ENCODE results near the gene LSAMP. TPM values are rescaled to one million over a fixed set of nuclear protein-coding genes. Genes with fewer than 3 reads are reported as not detected.

LSAMP gene
- total RNA-seq, 1 experiment from 2014 or later, result 0.15 TPM

DNA sequence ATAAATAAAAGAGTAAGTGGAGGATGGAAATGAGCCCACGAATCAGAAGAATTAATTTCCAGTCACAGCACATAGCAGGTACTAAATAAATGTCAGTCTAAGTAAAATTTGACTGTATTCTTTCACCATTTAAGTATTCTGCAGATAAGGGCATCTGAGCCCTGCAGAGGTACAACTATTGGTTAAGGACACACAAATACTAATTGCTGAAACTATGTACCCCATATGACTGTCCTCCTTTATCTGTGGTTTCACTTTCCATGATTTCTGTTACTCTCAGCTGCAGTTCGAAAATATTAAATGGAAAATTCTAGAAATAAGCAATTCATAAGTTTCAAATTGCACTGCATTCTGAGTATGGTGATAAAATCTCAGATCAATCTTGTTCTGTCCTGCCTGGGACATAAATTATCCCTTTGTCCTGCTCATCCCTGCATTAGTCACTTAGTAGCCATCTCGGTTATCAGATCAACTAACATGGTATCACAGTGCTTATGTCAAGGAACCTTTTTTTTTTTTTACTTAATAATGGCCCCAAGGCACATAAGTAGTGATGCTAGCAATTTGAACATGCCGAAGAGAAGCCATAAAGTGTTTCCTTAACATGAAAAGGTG lies 95.1 kb downstream of the LSAMP start:
- Histone ChIP-seq H3K36me3 (ENCODE audit: low read depth, low read length) (no peaks in the 10 kb centered on the region), H3K9me3 (ENCODE audit: low read length) (no peaks in the 10 kb centered on the region), H3K9ac (ENCODE audit: low read length) (no peak overlapping the region), H3K79me2 (ENCODE audit: low read length) (no peaks in the 10 kb centered on the region), H3K4me3 (ENCODE audit: low read length) (no peak overlapping the region), H3F3A (ENCODE audit: low read length, unreplicated experiment) (no peaks in the 10 kb centered on the region), H2AFZ (ENCODE audit: low read length) (no peak overlapping the region), H3K9me2 (replicated peaks; ENCODE audit: low read length) (no peaks in the 10 kb centered on the region), H3K4me2 (ENCODE audit: low read length) (no peak overlapping the region), H3K27ac (ENCODE audit: low read length) (no peak overlapping the region), H3K4me1 (ENCODE audit: insufficient read depth, low read length) (no peaks in the 10 kb centered on the region), H4K20me1 (ENCODE audit: low read length) (no peaks in the 10 kb centered on the region), H3K27me3 (ENCODE audit: low read length) (no peaks in the 10 kb centered on the region)
- DNase-seq (no peak), ATAC-seq (no peak)
- ChIA-PET CTCF (no interaction called here), POLR2A (ENCODE audit: unreplicated experiment) (no interaction called here)
- intact Hi-C loops (cut with micrococcal nuclease), result no loop called here
- TF ChIP-seq EZH2phosphoT487 (IDR thresholded peaks at IDR 0.05; ENCODE audit: borderline replicate concordance, low read length) (no peak), CTCF (conservative IDR thresholded peaks at IDR 0.05; ENCODE audit: low read depth, low read length) (no peak), EZH2 (IDR thresholded peaks at IDR 0.05; ENCODE audit: low read length, unreplicated experiment) (no peak)
- BruUV-seq (replicated peaks), result no TSS peak

GRCh38 chr3:116348216-116348615 lies 97.1 kb downstream of the LSAMP start:
- CTCF ChIA-PET, result interaction anchor here (0.6 kb wide), 1 partner anchor 364 kb away, joined by 4 read pairs; no protein-coding TSS in a partner anchor

More at GRCh38 chr3:116348216-116348615, 97.1 kb downstream of the LSAMP start:
- no peaks in the 10 kb centered on the region for H3K9me2 ChIP-seq (replicated peaks; ENCODE audit: low read length)
- H2AFZ ChIP-seq (ENCODE audit: low read length), result no peak overlapping the region
- no peak for ATAC-seq
- no peaks in the 10 kb centered on the region for H3K36me3 ChIP-seq (ENCODE audit: low read depth, low read length)
- no peak overlapping the region for H3K4me2 ChIP-seq (ENCODE audit: low read length)
- no peaks in the 10 kb centered on the region for H3K4me1 ChIP-seq (ENCODE audit: insufficient read depth, low read length)
- intact Hi-C loops (cut with micrococcal nuclease), result no loop called here
- POLR2A ChIA-PET (ENCODE audit: unreplicated experiment), result no interaction called here
- no peaks in the 10 kb centered on the region for H3K79me2 ChIP-seq (ENCODE audit: low read length)
- TF ChIP-seq EZH2 (IDR thresholded peaks at IDR 0.05; ENCODE audit: low read length, unreplicated experiment) (no peak), EZH2phosphoT487 (IDR thresholded peaks at IDR 0.05; ENCODE audit: borderline replicate concordance, low read length) (no peak), CTCF (conservative IDR thresholded peaks at IDR 0.05; ENCODE audit: low read depth, low read length) (no peak)
- DNase-seq, result no peak
- no peak overlapping the region for H3K27ac ChIP-seq (ENCODE audit: low read length)
- H3K9ac ChIP-seq (ENCODE audit: low read length), result no peak overlapping the region
- H3F3A ChIP-seq (ENCODE audit: low read length, unreplicated experiment), result no peaks in the 10 kb centered on the region
- H3K4me3 ChIP-seq (ENCODE audit: low read length), result no peak overlapping the region
- no TSS peak for BruUV-seq (replicated peaks)
- H3K27me3 ChIP-seq (ENCODE audit: low read length), result no peaks in the 10 kb centered on the region
- H4K20me1 ChIP-seq (ENCODE audit: low read length), result no peaks in the 10 kb centered on the region
- H3K9me3 ChIP-seq (ENCODE audit: low read length), result no peaks in the 10 kb centered on the region

Measured in PC-3 (cell line).